Cardiac fibroblast (primary cell): ENCODE data around the gene RIPOR3.
"Not testable (repeated sequence)": the region's sequence is repeated elsewhere in the genome, so short reads cannot be mapped to it uniquely, and the experiment has no call there.

Experiments
- DNase-seq, 2 donors: peaks; one replicate each; pipeline versions ENCODE4 v3.0.0 to v3.0.0-alpha.2; 2010; ENCODE audit warnings: low read depth in 2 of 2
- H3K4me3 ChIP-seq, 2 donors: replicated peaks in 1 of 2; 1 replicate in 1 of 2; 2 replicates in 1 of 2; pipeline ENCODE4 v1.5.1; 2011; ENCODE audit warnings: low read depth in 2 of 2, low read length in 2 of 2, mild to moderate bottlenecking in 2 of 2, moderate library complexity in 1 of 2
- TF ChIP-seq, protein P1 (sequence below): IDR thresholded peaks from one replicate; pipeline ENCODE4 v1.5.1; 2011; ENCODE audit warnings: low read depth, mild to moderate bottlenecking, low read length, inconsistent platforms

Gene RIPOR3

DNA sequence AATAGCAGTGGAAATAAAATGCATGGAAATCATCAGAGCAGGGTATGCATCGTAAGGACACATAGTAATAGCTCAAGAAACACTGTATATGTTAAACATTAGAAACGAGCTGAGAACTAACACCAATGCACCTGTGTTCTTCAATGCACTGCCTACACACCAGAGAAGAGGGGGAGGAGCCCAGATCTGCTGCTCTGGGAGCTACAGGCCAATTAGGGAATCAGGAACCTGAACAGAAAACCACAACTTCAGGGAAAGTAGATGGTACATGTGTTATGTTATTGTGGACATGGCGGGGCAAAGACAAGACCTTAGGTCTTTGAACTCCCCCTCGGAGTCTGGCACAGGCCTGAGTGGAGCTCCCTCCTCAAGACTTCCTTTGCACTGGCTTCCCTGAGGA lies 39.7 kb downstream of the RIPOR3 start:
- H3K4me3 ChIP-seq, result no peak overlapping the region
- no peak for DNase-seq
- TF ChIP-seq, protein P1, sequence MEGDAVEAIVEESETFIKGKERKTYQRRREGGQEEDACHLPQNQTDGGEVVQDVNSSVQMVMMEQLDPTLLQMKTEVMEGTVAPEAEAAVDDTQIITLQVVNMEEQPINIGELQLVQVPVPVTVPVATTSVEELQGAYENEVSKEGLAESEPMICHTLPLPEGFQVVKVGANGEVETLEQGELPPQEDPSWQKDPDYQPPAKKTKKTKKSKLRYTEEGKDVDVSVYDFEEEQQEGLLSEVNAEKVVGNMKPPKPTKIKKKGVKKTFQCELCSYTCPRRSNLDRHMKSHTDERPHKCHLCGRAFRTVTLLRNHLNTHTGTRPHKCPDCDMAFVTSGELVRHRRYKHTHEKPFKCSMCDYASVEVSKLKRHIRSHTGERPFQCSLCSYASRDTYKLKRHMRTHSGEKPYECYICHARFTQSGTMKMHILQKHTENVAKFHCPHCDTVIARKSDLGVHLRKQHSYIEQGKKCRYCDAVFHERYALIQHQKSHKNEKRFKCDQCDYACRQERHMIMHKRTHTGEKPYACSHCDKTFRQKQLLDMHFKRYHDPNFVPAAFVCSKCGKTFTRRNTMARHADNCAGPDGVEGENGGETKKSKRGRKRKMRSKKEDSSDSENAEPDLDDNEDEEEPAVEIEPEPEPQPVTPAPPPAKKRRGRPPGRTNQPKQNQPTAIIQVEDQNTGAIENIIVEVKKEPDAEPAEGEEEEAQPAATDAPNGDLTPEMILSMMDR, result no peak

DNA sequence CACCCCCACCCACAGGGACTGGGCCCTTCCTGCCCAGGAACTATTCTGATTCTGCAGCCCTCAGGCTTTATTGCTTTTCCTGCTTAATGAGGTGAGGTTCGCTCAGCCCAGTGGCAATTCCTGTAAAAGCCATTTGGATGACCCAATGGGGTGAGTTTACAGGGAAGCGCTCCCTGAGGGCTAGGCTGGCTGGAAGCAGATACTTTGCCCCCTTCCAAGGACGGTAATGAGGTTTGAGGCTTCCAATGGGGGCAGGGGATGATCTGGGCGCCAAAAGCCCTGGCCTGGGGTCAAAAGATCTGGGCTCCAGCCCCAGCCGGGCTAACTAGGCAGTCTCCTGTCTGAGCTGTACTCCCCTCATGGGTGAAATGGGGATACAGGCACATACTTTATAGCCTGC lies 41.8 kb downstream of the RIPOR3 start:
- no peak overlapping the region for H3K4me3 ChIP-seq
- TF ChIP-seq, protein P1, result no peak
- DNase-seq, result no peak

DNA sequence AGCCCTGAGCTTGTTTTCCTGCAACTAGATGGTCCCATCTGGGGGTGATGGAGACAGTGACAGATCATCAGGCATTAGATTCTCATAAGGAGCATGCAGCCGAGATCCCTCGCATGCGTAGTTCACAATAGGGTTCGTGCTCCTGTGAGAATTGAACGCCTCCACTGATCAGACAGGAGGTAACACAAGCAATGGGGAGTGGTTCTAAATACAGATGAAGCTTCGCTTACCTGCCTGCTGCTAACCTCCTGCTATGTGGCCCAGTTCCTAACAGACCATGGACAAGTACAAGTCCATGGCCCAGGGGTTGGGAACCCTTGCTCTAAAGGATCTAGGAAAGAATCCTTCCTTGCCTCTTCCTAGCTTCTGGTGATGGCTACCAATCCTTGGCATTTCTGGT lies 42.7 kb downstream of the RIPOR3 start:
- TF ChIP-seq, protein P1, result no peak
- no peak for DNase-seq
- H3K4me3 ChIP-seq, result no peak overlapping the region

DNA sequence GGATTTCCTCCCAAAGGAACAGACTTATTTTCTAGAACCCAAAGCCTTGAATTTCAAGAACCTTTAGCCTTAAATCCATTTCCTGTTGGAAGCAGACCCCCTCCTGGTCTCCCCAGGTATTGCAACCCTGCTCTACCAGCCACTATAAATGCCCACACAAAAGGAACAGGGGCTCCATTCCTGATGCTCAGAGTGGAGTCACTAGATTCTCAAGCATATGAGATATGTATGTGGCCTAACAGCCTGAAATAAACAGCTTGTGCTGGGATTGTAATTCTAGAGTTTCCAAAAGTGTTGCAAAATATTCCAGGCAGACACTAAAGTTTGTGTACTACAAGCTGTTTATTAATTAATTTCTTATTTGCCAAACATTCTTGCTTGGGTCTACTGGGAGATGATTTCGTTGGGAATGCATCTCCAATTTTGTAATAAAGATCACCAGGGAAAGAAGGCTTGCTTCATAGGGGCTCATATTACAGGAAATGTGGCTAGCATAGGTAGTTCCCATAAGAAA lies 44.8 kb downstream of the RIPOR3 start:
- H3K4me3 ChIP-seq, result no peak overlapping the region
- peak; percentile 87 to 90 for DNase-seq
- TF ChIP-seq, protein P1, result peak; percentile 61

DNA sequence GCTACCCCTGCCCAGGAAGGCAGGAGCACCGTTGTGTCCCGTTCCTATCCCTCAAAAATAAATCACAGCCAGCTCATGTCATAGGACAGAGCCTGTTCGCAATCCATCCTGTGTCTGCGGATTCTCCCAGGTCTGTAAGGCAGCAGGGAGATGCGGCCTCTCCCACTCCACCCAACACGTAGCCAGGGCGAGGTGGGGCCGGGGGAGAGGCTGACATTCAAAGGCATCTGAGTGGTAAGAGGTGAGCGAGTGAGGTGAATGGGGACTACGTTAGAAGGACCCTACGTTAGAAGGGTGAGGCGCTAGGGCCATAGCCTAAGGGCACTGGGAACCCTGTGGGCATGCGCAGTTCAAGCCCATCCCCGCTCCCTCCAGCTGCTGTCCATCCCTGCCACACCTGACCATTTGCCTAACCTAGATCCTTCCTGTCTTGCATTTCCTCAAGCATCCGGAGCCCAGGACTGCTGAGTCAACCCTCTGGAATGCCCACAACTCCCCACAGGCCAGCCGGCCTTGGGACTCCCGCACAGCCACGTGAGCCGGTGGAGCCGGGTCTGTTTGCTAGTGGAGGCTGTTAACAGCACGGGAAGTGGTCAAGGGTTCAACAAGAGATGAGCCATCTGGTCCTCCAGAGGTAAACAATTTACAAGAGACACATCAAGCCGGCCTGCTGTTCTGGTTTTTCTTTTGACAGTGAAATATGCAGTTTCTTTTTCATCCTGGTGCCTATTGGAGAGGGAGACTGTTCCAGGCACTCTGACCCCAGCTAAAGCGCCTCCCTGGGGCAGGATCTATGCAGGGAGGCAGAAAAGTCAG lies 45.9 kb downstream of the RIPOR3 start:
- DNase-seq, result peak; percentile 99
- TF ChIP-seq, protein P1, result no peak
- H3K4me3 ChIP-seq, result no peak overlapping the region

DNA sequence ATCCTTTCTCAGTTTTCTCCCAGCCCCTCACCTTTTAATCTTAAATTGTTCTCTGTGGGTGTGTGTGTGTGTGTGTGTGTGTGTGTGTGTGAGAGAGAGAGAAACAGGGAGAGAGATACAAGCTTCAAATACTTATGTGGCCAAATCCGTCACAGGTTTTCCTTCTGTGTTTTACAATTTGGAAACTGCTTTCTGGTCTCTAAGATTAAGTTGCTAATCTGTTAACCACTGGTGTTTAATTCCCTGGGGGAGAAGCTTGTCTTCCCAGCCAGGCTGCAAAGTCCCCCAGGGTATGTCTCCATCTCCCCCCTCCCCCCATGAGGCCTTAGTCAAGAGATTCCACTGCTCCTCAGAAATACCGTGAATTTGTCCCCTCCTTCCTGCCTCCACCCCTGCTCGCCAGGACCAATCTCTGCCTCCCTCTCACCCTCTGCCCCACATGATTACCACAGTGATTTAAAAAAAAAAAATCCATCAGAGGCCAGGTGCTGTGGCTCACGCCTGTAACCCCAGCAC lies 49.0 kb downstream of the RIPOR3 start:
- TF ChIP-seq, protein P1, result no peak
- no peak overlapping the region for H3K4me3 ChIP-seq
- peak in 1 of 2 donors; percentile 53 for DNase-seq

DNA sequence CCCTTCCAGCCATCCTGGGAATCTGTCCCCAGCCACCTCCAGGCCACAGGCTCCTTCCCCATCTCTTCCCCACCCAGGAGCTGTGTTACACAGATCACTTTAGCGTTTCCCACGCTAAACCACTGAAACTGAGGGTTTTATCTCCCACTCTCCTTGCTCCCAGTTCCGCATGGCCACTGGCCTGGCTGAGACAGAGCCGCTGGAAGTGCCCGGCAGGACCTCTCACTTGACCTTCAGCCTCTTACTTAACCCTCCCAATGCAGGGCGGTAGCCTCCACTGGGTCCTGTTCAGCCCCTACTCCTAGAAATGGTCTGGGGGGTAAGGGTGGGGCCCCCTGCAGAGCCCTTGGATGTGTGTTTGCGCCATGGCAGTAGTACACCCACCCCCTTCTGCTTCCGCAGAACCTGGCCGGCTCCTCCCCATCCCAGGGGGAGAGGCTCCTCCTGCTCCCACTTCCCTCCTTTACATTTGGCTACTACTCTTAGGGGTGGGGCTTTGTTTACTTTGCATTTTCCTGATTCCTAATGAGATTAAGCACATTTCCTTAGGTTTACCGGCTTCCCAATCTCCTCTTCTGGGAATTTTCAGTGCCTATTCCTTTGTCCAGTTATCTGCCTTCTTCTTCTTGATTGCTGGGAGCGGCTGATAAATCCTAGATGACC lies 49.6 kb downstream of the RIPOR3 start:
- H3K4me3 ChIP-seq, DNase-seq: not testable (repeated sequence)

DNA sequence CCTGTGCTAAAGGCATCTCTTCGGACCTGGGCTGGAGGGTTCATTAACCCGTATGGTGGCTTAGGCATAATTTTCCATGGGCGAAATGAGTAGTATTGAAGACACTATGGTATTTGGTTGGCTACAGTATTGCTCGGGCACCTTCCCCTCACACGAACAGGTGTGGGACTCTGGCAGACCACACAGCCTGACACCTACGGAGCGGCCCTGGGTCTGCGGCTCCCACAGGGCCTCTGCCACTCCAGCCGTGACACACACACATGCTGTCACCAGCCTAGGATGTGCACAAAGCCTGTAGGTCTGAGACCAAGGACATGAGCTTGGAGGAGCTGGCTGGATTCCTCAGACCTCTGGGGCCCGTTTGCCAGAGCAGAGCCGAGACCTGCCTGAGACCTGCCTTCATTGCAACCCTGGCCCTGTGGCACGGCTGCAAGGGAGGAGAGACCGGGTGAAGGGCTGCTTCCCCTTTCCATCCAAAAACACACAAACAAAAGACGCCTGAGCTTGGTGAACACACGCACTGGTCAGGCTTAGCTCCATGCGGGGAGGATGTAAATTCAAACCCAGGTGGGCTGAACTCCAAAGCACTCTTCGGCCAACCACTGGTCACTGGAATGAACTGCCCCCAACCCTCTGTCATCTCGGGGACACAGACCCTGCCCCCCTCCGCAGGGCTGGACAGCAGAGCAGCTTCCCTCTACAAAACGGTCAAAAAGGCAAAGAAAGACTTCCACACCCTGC lies 51.2 kb downstream of the RIPOR3 start:
- not testable (repeated sequence) for H3K4me3 ChIP-seq, DNase-seq

DNA sequence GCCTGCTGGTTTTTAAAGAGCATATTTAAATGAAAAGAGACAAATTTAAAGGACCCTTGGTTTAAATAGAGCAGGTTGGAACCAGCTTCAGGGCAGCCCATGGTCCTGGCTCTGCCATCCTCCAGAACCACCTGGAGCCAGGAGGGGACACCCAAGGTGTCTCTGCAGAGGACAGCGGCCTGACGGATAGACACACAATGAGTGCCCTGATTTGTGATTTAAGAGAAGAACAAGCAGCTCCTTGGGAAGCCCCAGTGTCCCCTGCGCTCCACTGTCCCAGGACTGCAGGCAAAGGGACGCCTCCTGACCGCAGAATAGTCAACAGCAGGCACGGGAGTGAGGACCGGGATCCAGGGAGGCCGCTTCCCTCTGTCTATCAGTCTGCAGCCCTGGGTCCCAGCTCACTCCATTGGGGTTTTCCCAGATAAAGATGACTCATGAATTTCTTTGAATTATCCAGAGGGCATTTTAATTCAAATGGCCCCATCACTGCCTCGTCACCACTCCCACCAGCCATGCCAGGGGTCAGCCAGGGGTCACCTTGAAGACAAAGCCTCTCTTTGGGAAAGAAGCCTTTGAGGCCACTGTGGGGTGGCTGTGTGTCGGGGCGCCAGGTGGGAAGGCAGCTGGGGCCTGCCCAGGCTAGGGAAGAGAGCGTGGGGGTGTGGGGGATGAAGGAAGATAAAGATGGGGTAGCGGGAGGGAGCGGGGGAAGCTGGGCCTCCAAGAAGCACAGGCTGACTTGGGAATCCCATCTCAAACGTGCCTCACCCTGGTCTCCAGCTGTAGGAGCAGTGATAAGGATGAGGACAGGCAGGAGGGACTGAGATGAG lies 53.1 kb downstream of the RIPOR3 start:
- H3K4me3 ChIP-seq, result not testable (repeated sequence)
- DNase-seq, result peak; percentile 81 to 82
